Activated effector memory CD4-positive, alpha-beta T cell treated with Interleukin-2 at 50 U/mL for 16 hours (primary cell): Measurements from ENCODE around the gene KCNH8.

ENCODE experiments used
- DNase-seq: peaks from one replicate; pipeline ENCODE4 v3.0.0-alpha.2; 2020

Gene KCNH8

GRCh38 chr3:19522305-19522704, 374.0 kb downstream of the KCNH8 start:
- no peak for DNase-seq

DNA sequence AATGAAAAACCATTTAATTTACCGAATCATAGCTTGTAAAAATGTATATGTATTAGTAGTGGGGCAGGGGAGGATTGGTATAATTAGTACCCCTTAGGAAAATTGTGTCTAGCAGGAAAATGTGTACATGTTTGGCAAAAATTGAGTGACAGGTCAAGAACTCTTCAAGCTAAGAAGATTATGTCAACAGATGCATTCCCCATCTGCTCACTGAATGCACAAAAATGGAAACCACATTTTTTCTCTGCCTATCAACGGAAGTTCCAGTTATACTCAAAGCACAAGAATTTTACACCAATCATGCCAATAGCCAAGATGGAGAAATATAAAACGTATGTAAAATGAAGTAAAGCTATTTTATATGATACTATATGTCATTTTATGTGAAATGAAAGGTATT, 377.8 kb downstream of the KCNH8 start:
- no peak for DNase-seq

- DNase-seq, result no peak
Observed at GRCh38 chr3:19527746-19528145, 379.4 kb downstream of the KCNH8 start.

DNA sequence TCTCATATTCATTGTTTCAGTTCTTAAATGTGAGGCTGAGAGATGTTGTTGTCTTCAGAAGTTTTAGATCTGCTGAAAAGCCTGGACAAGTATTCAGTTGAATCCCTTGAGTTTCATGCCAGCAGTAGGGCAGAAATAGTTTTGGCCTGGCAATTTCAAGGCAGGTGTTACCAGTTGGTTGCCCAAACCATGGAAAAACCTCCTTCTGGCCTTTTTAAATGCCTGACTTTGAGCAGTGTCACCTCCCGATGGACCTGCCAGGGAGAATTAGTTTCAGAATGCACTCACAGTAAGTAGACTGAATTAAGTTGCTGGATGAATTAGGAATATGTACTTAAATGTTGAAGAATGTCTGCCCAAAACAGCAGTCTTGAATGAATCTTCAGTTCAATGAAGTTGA, 383.1 kb downstream of the KCNH8 start:
- no peak for DNase-seq

GRCh38 chr3:19539518-19540392, 391.4 kb downstream of the KCNH8 start:
- DNase-seq, result no peak

DNA sequence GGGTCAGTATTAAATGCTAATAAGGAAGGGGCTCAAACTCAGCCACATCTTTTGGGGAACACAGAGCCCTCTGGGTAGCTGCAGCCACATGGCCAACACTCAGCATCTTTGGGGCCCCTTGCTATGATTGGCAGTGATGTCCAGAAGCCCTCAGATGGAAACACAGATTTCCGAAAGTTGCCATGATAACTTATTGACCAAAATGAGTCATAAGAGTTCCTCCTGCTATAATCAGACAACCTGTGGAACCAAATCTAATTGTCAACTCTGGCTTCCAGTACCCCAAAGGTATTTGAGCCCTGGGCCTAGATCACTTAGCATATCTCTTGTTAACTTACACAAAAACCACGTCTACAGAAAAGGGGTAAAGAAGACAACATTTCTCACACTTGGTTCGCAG, 392.2 kb downstream of the KCNH8 start:
- no peak for DNase-seq

GRCh38 chr3:19541284-19541683, 393.0 kb downstream of the KCNH8 start:
- no peak for DNase-seq

DNA sequence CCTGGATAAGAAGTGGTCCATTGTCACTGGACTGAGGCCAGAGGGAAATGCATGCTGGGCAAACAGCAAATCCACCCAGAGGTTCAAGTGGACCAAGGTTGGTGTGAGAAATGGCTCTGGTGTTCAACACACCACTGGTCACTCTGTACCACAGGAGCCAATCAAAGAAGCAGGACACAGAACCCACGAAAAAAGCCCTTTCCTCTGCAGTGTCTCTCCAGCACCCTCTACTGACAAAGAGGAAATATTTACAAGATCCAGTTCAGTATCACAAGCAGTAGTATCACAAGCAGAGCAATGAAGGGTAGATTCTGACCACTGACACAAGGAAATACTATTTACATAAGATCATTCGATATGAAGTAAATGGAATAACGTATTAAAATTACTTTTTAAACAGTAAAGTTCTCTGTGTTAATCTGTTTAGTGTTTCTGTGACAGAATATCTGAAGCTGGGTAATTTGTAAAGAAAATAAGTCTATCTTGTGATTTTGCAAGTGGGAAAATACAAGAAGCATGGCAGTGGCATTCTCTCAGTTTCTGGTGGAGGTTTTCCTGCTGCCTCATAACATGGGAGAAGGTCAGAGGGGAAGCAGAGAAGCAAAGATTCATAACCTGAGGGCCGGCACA, 395.0 kb downstream of the KCNH8 start:
- no peak for DNase-seq

- DNase-seq, result no peak
Observed at GRCh38 chr3:19547665-19548464, 399.6 kb downstream of the KCNH8 start.

GRCh38 chr3:19559724-19560442, 411.6 kb downstream of the KCNH8 start:
- DNase-seq, result no peak

GRCh38 chr3:19573644-19574043, 425.3 kb downstream of the KCNH8 start:
- DNase-seq, result no peak

DNA sequence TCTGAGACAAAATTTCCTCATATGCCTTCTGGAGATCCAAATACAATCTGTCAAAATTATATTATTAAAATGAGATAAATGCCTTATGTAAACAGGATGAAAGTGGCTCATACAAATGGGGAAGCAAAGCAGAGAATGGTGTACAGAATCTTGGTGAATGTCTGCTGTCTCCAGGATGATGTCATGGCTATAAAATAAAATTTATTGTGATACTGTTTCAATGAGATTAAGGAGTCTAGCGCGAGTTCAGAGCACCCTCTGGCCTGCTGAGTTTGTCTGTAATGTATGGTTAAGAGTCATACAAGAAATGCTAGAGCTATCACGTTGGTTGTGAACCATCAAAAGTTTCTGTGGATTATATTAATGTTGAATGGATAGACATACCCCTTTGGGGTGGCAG, 426.0 kb downstream of the KCNH8 start:
- DNase-seq, result no peak

DNA sequence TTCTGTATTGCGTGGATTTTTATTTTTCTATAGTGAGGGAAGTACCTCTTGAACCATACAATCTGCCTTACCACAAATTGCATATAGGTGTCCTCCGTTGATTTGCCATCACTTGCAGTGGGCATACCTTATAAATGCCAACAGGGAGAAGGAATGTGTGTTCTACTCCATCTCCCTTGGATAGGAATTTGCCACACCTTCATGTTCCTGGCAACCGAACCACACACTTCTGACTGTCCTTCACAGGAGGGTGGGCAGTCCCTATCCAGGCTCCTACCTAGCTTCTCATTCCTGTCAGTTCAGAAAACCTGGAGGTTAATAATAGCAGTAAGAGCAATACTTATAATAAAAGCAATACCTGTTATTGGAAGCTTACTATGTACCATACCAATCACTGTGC, 428.0 kb downstream of the KCNH8 start:
- DNase-seq, result no peak
